CD4-positive, alpha-beta memory T cell (primary cell): ENCODE results near the gene COL26A1. TPM values are rescaled to one million over a fixed set of nuclear protein-coding genes. Genes with fewer than 3 reads are reported as not detected.

ENCODE experiments used
- CTCF ChIA-PET: fragments of 350-600 bp; sonication (Branson Sonifier 250); formaldehyde crosslinking; loops from one replicate; lab custom pipeline; 2021; ENCODE audit warnings: inconsistent platforms; ENCODE audit not compliant: partially characterized antibody; lab: Charles Lee
- POLR2A ChIA-PET: fragments of 350-600 bp; sonication (Branson Sonifier 250); formaldehyde crosslinking; loops from one replicate; lab custom pipeline; 2021; ENCODE audit not compliant: partially characterized antibody; lab: Charles Lee
- DNase-seq, 5 donors: peaks; one replicate each; pipeline versions ENCODE4 v3.0.0 to v3.0.0-alpha.2; 2020 to 2022; ENCODE audit warnings: mixed read lengths in 1 of 5
- H3K27ac ChIP-seq: one replicate; pipeline ENCODE4 v1.7.0; 2013; ENCODE audit warnings: low read depth, low read length
- H3K27me3 ChIP-seq: 2 replicates; pipeline ENCODE4 v1.7.0; 2013; ENCODE audit warnings: mild to moderate bottlenecking, low read length, moderate library complexity; ENCODE audit not compliant: insufficient read depth
- H3K36me3 ChIP-seq: 2 replicates; pipeline ENCODE4 v1.7.0; 2013; ENCODE audit warnings: mild to moderate bottlenecking, low read length, moderate library complexity; ENCODE audit not compliant: insufficient read depth
- H3K4me1 ChIP-seq: 2 replicates; pipeline ENCODE4 v1.7.0; 2013; ENCODE audit warnings: mild to moderate bottlenecking, low read length, moderate library complexity; ENCODE audit not compliant: insufficient read depth
- H3K4me3 ChIP-seq, 2 donors: one replicate each; pipeline ENCODE4 v1.7.0; 2013; ENCODE audit warnings: low read length in 2 of 2, mild to moderate bottlenecking in 1 of 2
- H3K9me3 ChIP-seq, 2 donors: one replicate each; pipeline ENCODE4 v1.7.0; 2013; ENCODE audit warnings: low read length in 2 of 2, control low read depth in 1 of 2; ENCODE audit not compliant: control insufficient read depth in 1 of 2
- H3K27ac Mint-ChIP-seq, 7 donors: one replicate each; pipeline ENCODE4 v1.8.0; 2020 to 2021; ENCODE audit warnings: mixed read lengths in 7 of 7, mild to moderate bottlenecking in 6 of 7, inconsistent platforms in 3 of 7, moderate library complexity in 3 of 7
- H3K27me3 Mint-ChIP-seq, 2 donors: one replicate each; pipeline ENCODE4 v1.8.0; 2020 to 2021; ENCODE audit warnings: mixed read lengths in 2 of 2
- H3K36me3 Mint-ChIP-seq, 2 donors: one replicate each; pipeline ENCODE4 v1.8.0; 2020 to 2021; ENCODE audit warnings: mixed read lengths in 2 of 2, inconsistent platforms in 1 of 2, mild to moderate bottlenecking in 1 of 2
- H3K4me1 Mint-ChIP-seq, 4 donors: one replicate each; pipeline ENCODE4 v1.8.0; 2020 to 2021; ENCODE audit warnings: mixed read lengths in 4 of 4, mild to moderate bottlenecking in 1 of 4
- H3K4me3 Mint-ChIP-seq, 8 donors: one replicate each; pipeline ENCODE4 v1.8.0; 2020 to 2021; ENCODE audit warnings: mixed read lengths in 8 of 8, mild to moderate bottlenecking in 7 of 8, moderate library complexity in 6 of 8, inconsistent platforms in 3 of 8
- H3K9me3 Mint-ChIP-seq, 8 donors: one replicate each; pipeline ENCODE4 v1.8.0; 2020 to 2021; ENCODE audit warnings: mixed read lengths in 8 of 8, mild to moderate bottlenecking in 5 of 8, inconsistent platforms in 3 of 8, moderate library complexity in 1 of 8
- intact Hi-C: fragments of 100-400 bp; cut with micrococcal nuclease; formaldehyde crosslinking; loops from one replicate; pipeline ENCODE4 v1.15.1; 2023
- polyA plus RNA-seq, 2 donors: library from polyadenylated mRNA; unstranded; fragments of 300-500 nt; fragmentation: Illumina TruSeq; gene quantifications; one replicate each; pipeline ENCODE4 v1.2.3, GENCODE V29; 2021
- total RNA-seq, 2 experiments: library from RNA; stranded (reverse); gene quantifications; one replicate each; pipeline ENCODE4 v1.2.3, GENCODE V29; 2021

The COL26A1 gene
- total and polyA plus RNA-seq, 4 experiments from 2014 or later, result not detected

GRCh38 chr7:101553771-101554445, 191.2 kb downstream of the COL26A1 start:
- ChIA-PET CTCF (no interaction called here), POLR2A (no interaction called here)
- Histone ChIP-seq H3K9me3 (no peaks in the 10 kb centered on the region), H3K27me3 (no peaks in the 10 kb centered on the region), H3K36me3 (no peaks in the 10 kb centered on the region), H3K4me1 (no peaks in the 10 kb centered on the region), H3K27ac (no peak overlapping the region), H3K4me3 (no peak overlapping the region)
- no peak for DNase-seq
- H3K4me3 Mint-ChIP-seq, result no peak overlapping the region
- intact Hi-C loops, result no loop called here
- H3K9me3 Mint-ChIP-seq, result peaks cover 0 to 3% (median 0%) of the 10 kb centered on the region in 8 donors
- H3K4me1 Mint-ChIP-seq, result peaks cover 0 to 4% (median 0%) of the 10 kb centered on the region in 4 donors
- H3K36me3 Mint-ChIP-seq, result no peaks in the 10 kb centered on the region
- no peak overlapping the region for H3K27ac Mint-ChIP-seq
- peaks cover 0 to 2% of the 10 kb centered on the region in 2 donors for H3K27me3 Mint-ChIP-seq

- intact Hi-C loops, result no loop called here
Measured at GRCh38 chr7:101554584-101555268, 192.1 kb downstream of the COL26A1 start.

GRCh38 chr7:101555269-101555920, 192.7 kb downstream of the COL26A1 start:
- Mint-ChIP-seq H3K4me1 (peaks cover 0 to 4% (median 0%) of the 10 kb centered on the region in 4 donors), H3K4me3 (no peak overlapping the region), H3K27me3 (peaks cover 0 to 2% of the 10 kb centered on the region in 2 donors), H3K36me3 (no peaks in the 10 kb centered on the region), H3K27ac (no peak overlapping the region), H3K9me3 (peaks cover 0 to 3% (median 0%) of the 10 kb centered on the region in 8 donors)
- CTCF ChIA-PET, result interaction anchor here (1.0 kb wide), 1 partner anchor 12 kb away, joined by 3 read pairs; no protein-coding TSS in a partner anchor
- no peaks in the 10 kb centered on the region for H3K36me3 ChIP-seq
- POLR2A ChIA-PET, result no interaction called here
- H3K4me3 ChIP-seq, result no peak overlapping the region
- H3K27me3 ChIP-seq, result no peaks in the 10 kb centered on the region
- no peaks in the 10 kb centered on the region for H3K4me1 ChIP-seq
- intact Hi-C loops, result no loop called here
- no peaks in the 10 kb centered on the region for H3K9me3 ChIP-seq
- DNase-seq, result no peak
- H3K27ac ChIP-seq, result no peak overlapping the region

More at GRCh38 chr7:101554584-101555268, 192.1 kb downstream of the COL26A1 start:
- Histone ChIP-seq H3K9me3 (no peaks in the 10 kb centered on the region), H3K36me3 (no peaks in the 10 kb centered on the region), H3K27ac (no peak overlapping the region), H3K4me3 (no peak overlapping the region), H3K27me3 (no peaks in the 10 kb centered on the region), H3K4me1 (no peaks in the 10 kb centered on the region)
- ChIA-PET CTCF (interaction anchor here (1.0 kb wide), 1 partner anchor 11 kb away, joined by 3 read pairs; no protein-coding TSS in a partner anchor), POLR2A (no interaction called here)
- Mint-ChIP-seq H3K36me3 (no peaks in the 10 kb centered on the region), H3K27me3 (peaks cover 0 to 2% of the 10 kb centered on the region in 2 donors), H3K4me3 (no peak overlapping the region), H3K9me3 (peaks cover 0 to 3% (median 0%) of the 10 kb centered on the region in 8 donors), H3K4me1 (peaks cover 0 to 4% (median 0%) of the 10 kb centered on the region in 4 donors), H3K27ac (no peak overlapping the region)
- DNase-seq, result no peak

- intact Hi-C loops, result no loop called here
- CTCF ChIA-PET, result no interaction called here
- no peak overlapping the region for H3K4me3 Mint-ChIP-seq
- Histone ChIP-seq H3K4me3 (no peak overlapping the region), H3K36me3 (no peaks in the 10 kb centered on the region), H3K4me1 (no peaks in the 10 kb centered on the region), H3K27me3 (no peaks in the 10 kb centered on the region), H3K9me3 (no peaks in the 10 kb centered on the region), H3K27ac (no peak overlapping the region)
- no peak for DNase-seq
- peaks cover 0 to 2% of the 10 kb centered on the region in 2 donors for H3K27me3 Mint-ChIP-seq
- peaks cover 0 to 3% (median 0%) of the 10 kb centered on the region in 8 donors for H3K9me3 Mint-ChIP-seq
- H3K4me1 Mint-ChIP-seq, result peaks cover 0 to 4% (median 0%) of the 10 kb centered on the region in 4 donors
- H3K36me3 Mint-ChIP-seq, result no peaks in the 10 kb centered on the region
- H3K27ac Mint-ChIP-seq, result no peak overlapping the region
- POLR2A ChIA-PET, result no interaction called here
Measured at GRCh38 chr7:101555921-101556275, 193.2 kb downstream of the COL26A1 start.

GRCh38 chr7:101556453-101556968, 193.8 kb downstream of the COL26A1 start:
- Mint-ChIP-seq H3K9me3 (peaks cover 0 to 3% (median 0%) of the 10 kb centered on the region in 8 donors), H3K27ac (no peak overlapping the region), H3K4me1 (peaks cover 0 to 4% (median 0%) of the 10 kb centered on the region in 4 donors), H3K27me3 (peaks cover 0 to 2% of the 10 kb centered on the region in 2 donors), H3K36me3 (no peaks in the 10 kb centered on the region), H3K4me3 (no peak overlapping the region)
- Histone ChIP-seq H3K4me3 (no peak overlapping the region), H3K9me3 (no peaks in the 10 kb centered on the region), H3K27ac (no peak overlapping the region), H3K27me3 (no peaks in the 10 kb centered on the region), H3K36me3 (no peaks in the 10 kb centered on the region), H3K4me1 (no peaks in the 10 kb centered on the region)
- ChIA-PET CTCF (no interaction called here), POLR2A (no interaction called here)
- intact Hi-C loops, result no loop called here
- no peak for DNase-seq

- Histone ChIP-seq H3K4me1 (no peaks in the 10 kb centered on the region), H3K36me3 (no peaks in the 10 kb centered on the region), H3K9me3 (no peaks in the 10 kb centered on the region), H3K27me3 (no peaks in the 10 kb centered on the region), H3K27ac (no peak overlapping the region), H3K4me3 (no peak overlapping the region)
- H3K9me3 Mint-ChIP-seq, result peaks cover 0 to 3% (median 0%) of the 10 kb centered on the region in 8 donors
- H3K27me3 Mint-ChIP-seq, result peaks cover 0 to 6% of the 10 kb centered on the region in 2 donors
- intact Hi-C loops, result no loop called here
- no peaks in the 10 kb centered on the region for H3K36me3 Mint-ChIP-seq
- no peak overlapping the region for H3K4me3 Mint-ChIP-seq
- POLR2A ChIA-PET, result no interaction called here
- H3K27ac Mint-ChIP-seq, result no peak overlapping the region
- CTCF ChIA-PET, result no interaction called here
- no peak for DNase-seq
- peaks cover 0 to 4% (median 0%) of the 10 kb centered on the region in 4 donors for H3K4me1 Mint-ChIP-seq
Measured at GRCh38 chr7:101557421-101557820, 194.7 kb downstream of the COL26A1 start.
